AG04449 (cell line): ENCODE results near the gene GIPR.

Experiments
- CTCF ChIA-PET: fragments of 350-600 bp; formaldehyde crosslinking; extraction: SDS; loops from one replicate; lab custom pipeline; 2021; ENCODE audit warnings: antibody characterized with exemption; lab: Yijun Ruan, JAX
- POLR2A ChIA-PET: fragments of 400-600, 350-600 bp; formaldehyde crosslinking; extraction: SDS; loops from one replicate; lab custom pipeline; 2020; ENCODE audit warnings: antibody characterized with exemption, inconsistent platforms; lab: Yijun Ruan, JAX
- DNase-seq: peaks from one replicate; pipeline ENCODE4 v3.0.0-alpha.2; 2010; ENCODE audit warnings: low read depth, low spot score
- H3K4me3 ChIP-seq: 2 replicates; pipeline ENCODE4 v1.5.1; 2011; ENCODE audit warnings: low read depth, mild to moderate bottlenecking, control low read depth, low read length
- TF ChIP-seq, protein P1 (sequence below): IDR thresholded peaks from one replicate; pipeline ENCODE4 v1.5.1; 2011; ENCODE audit warnings: mild to moderate bottlenecking, moderate library complexity, low read length, control low read depth, inconsistent platforms; ENCODE audit not compliant: insufficient read depth; ENCODE audit errors: missing control alignments

GIPR gene

DNA sequence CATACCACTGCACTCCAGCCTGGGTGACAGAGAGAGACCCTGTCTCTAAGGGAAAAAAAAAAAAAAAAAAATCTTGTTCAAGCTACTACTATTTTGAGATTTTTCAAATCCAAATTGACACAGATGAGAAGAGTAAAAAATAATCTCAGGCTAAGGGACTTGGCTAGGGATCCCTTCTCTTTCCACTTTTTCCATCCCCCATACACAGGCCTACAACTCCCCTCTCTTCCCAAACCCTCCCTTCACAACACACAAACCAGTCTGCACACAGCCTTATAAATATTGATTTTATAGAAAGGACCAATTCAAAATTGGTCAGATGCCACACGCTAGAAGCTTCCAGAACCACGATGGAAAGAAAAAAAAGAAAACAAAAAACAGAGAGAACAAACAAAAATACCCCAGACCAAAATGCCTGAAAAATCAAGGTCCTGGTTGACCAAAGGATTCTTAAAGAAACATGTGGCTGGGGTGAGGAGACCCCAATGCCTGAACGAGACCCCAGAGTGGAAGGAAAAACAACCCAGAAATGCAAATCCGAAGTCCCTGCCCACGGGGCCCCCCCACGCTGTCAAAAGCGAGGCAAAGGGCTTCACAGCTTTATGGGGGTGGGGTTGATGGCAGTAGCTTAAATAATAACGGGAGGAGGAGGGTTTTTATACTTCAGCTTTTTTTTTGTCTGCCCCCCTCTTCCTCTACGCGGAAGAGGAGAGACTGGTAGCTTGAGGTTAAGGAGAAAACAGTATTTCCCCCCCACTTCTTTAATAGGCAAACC is 42.5 kb downstream of the GIPR start:
- TF ChIP-seq, protein P1, sequence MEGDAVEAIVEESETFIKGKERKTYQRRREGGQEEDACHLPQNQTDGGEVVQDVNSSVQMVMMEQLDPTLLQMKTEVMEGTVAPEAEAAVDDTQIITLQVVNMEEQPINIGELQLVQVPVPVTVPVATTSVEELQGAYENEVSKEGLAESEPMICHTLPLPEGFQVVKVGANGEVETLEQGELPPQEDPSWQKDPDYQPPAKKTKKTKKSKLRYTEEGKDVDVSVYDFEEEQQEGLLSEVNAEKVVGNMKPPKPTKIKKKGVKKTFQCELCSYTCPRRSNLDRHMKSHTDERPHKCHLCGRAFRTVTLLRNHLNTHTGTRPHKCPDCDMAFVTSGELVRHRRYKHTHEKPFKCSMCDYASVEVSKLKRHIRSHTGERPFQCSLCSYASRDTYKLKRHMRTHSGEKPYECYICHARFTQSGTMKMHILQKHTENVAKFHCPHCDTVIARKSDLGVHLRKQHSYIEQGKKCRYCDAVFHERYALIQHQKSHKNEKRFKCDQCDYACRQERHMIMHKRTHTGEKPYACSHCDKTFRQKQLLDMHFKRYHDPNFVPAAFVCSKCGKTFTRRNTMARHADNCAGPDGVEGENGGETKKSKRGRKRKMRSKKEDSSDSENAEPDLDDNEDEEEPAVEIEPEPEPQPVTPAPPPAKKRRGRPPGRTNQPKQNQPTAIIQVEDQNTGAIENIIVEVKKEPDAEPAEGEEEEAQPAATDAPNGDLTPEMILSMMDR, result no peak
- DNase-seq, result no peak
- POLR2A ChIA-PET, result no interaction called here
- CTCF ChIA-PET, result interaction anchor here (1.3 to 13.6 kb wide), 2 partner anchors 15 to 26 kb away, joined by 3 to 198 read pairs; partner anchors contain the start of genes QPCTL and SNRPD2
- no peak overlapping the region for H3K4me3 ChIP-seq

- DNase-seq, result no peak
- ChIA-PET CTCF (interaction anchor here (1.8 to 13.6 kb wide), 2 partner anchors 16 to 57 kb away, joined by 5 to 198 read pairs; partner anchors contain the start of genes QPCTL, SIX5 and SNRPD2), POLR2A (interaction anchor here (0.7 kb wide), 1 partner anchor 10 kb away, joined by 4 read pairs; no protein-coding TSS in a partner anchor)
- TF ChIP-seq, protein P1, result no peak
- no peak overlapping the region for H3K4me3 ChIP-seq
These were observed 44.1 kb downstream of the GIPR start for GRCh38 chr19:45711851-45712698.

- no peak overlapping the region for H3K4me3 ChIP-seq
- no peak for DNase-seq
- ChIA-PET CTCF (interaction anchor here (1.8 to 13.6 kb wide), 2 partner anchors 17 to 56 kb away, joined by 5 to 198 read pairs; partner anchors contain the start of genes QPCTL, SIX5 and SNRPD2), POLR2A (interaction anchor here (0.6 to 0.7 kb wide), 2 partner anchors 9 to 20 kb away, joined by 3 to 4 read pairs; no protein-coding TSS in a partner anchor)
- TF ChIP-seq, protein P1, result no peak
These were observed 44.7 kb downstream of the GIPR start for GRCh38 chr19:45712699-45713067.

GRCh38 chr19:45713141-45713540 is 45.1 kb downstream of the GIPR start:
- POLR2A ChIA-PET, result interaction anchor here (0.6 to 0.7 kb wide), 2 partner anchors 9 to 20 kb away, joined by 3 to 4 read pairs; no protein-coding TSS in a partner anchor
- no peak for DNase-seq
- no peak overlapping the region for H3K4me3 ChIP-seq
- TF ChIP-seq, protein P1, result no peak
- CTCF ChIA-PET, result interaction anchor here (1.8 to 13.6 kb wide), 2 partner anchors 17 to 56 kb away, joined by 5 to 198 read pairs; partner anchors contain the start of genes QPCTL, SIX5 and SNRPD2

GRCh38 chr19:45715139-45715538 is 47.1 kb downstream of the GIPR start:
- TF ChIP-seq, protein P1, result no peak
- no peak for DNase-seq
- ChIA-PET POLR2A (interaction anchor here (1.1 kb wide), 1 partner anchor 131 kb away, joined by 3 read pairs; no protein-coding TSS in a partner anchor), CTCF (interaction anchor here (0.7 to 13.6 kb wide), 4 partner anchors 19 to 102 kb away, joined by 3 to 198 read pairs (median 6); partner anchors contain the start of genes QPCTL and SNRPD2)
- H3K4me3 ChIP-seq, result no peak overlapping the region
